NB4 (cell line): Measurements from ENCODE around the gene DLG2.

Experiments used
- DNase-seq: peaks from one replicate; pipeline ENCODE4 v3.0.0; 2010; ENCODE audit warnings: low read depth
- H3K4me3 ChIP-seq: one replicate; pipeline ENCODE4 v1.5.1; 2011; ENCODE audit warnings: mild to moderate bottlenecking, low read depth, low read length, moderate library complexity
- MYC ChIP-seq: IDR thresholded peaks from 2 replicates; pipeline ENCODE4 v1.6.1; 2011; ENCODE audit warnings: low read depth, low read length
- POLR2A ChIP-seq: IDR thresholded peaks from 2 replicates; pipeline ENCODE4 v1.6.1; 2011; ENCODE audit warnings: mild to moderate bottlenecking; ENCODE audit not compliant: insufficient read length; ENCODE audit errors: extremely low read depth
- TF ChIP-seq, protein P1 (sequence below): IDR thresholded peaks from one replicate; pipeline ENCODE4 v1.5.1; 2012; ENCODE audit warnings: low read depth, low read length
- TF ChIP-seq, protein P2 (sequence below): IDR thresholded peaks from 2 replicates; pipeline ENCODE4 v1.6.1; 2011; ENCODE audit warnings: low read depth, low read length

Gene DLG2

DNA sequence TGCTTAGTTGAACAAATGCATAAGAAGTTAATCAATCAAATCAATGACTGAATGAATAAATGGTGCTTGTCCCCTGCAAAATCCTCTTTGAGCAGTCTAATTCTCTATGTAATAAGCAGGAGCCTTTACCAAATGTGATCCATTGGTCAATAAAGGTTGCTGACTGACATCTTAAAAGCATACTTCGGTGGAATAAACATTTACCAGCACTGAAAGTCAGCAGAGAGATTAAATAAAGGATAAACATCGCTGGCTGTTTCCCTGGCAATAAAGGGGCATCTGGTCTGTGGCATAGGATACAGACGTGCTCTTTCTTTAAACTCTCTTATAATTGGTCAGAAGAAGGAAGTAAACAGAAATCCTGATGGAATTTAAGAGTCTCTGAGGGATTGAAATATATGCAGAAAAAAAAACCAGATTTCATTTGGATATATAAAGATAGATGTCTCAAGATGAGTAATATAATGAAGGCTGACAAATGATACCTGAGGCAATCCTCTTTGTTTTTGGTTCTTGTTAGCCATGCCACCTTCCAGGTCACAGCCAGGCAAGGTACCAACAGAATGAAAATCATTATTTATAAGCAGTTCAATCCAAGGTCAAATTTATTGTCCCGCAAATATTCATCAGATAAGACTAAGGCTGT is 1762.6 kb downstream of the DLG2 start:
- no peak for DNase-seq
- TF ChIP-seq MYC (no peak), POLR2A (no peak)
- no peak overlapping the region for H3K4me3 ChIP-seq

DNA sequence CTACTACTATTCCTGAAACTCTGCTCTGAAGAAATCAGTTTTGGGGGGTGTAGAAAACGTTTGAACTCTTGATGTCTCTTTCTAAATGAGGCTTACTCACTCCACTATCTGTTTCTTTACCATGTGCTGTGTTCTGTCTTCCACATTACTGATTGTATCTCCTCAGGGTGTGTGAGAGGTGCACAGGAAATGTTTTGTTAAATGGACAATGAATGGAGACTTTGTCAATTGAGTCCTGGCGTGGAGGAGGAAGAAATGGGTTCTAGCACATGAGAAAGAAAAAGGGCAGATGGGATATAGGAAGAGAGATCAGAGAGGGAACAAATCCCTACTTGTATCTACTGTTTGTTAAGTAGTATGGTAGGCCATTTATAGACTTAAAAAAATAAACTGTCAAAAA is 1763.9 kb downstream of the DLG2 start:
- H3K4me3 ChIP-seq = no peak overlapping the region
- DNase-seq = no peak
- TF ChIP-seq POLR2A = no peak
- TF ChIP-seq, protein P1, sequence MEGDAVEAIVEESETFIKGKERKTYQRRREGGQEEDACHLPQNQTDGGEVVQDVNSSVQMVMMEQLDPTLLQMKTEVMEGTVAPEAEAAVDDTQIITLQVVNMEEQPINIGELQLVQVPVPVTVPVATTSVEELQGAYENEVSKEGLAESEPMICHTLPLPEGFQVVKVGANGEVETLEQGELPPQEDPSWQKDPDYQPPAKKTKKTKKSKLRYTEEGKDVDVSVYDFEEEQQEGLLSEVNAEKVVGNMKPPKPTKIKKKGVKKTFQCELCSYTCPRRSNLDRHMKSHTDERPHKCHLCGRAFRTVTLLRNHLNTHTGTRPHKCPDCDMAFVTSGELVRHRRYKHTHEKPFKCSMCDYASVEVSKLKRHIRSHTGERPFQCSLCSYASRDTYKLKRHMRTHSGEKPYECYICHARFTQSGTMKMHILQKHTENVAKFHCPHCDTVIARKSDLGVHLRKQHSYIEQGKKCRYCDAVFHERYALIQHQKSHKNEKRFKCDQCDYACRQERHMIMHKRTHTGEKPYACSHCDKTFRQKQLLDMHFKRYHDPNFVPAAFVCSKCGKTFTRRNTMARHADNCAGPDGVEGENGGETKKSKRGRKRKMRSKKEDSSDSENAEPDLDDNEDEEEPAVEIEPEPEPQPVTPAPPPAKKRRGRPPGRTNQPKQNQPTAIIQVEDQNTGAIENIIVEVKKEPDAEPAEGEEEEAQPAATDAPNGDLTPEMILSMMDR = no peak
- TF ChIP-seq MYC = no peak
- TF ChIP-seq, protein P2, sequence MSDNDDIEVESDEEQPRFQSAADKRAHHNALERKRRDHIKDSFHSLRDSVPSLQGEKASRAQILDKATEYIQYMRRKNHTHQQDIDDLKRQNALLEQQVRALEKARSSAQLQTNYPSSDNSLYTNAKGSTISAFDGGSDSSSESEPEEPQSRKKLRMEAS = no peak

DNA sequence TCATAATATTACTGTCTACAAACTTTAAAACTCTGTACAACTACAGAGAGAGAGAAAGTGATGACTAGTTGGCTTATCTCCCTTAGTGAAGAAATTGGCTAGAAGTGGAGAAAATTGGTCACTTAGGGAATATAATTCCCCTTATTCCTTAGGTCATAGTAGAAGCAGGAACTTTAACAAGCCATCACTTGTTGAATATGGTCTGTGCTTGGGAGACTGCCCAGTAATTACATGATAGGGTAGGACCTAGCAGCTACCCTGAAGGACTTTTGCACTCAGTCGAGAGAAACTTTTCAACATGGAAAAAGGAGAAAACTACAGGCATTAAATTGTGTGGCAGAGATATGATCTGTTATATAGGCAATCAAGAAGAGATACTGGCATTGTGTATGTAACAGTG is 1764.5 kb downstream of the DLG2 start:
- DNase-seq = no peak
- TF ChIP-seq, protein P1 = no peak
- no peak for TF ChIP-seq POLR2A
- TF ChIP-seq MYC = no peak
- TF ChIP-seq, protein P2 = no peak
- no peak overlapping the region for H3K4me3 ChIP-seq

DNA sequence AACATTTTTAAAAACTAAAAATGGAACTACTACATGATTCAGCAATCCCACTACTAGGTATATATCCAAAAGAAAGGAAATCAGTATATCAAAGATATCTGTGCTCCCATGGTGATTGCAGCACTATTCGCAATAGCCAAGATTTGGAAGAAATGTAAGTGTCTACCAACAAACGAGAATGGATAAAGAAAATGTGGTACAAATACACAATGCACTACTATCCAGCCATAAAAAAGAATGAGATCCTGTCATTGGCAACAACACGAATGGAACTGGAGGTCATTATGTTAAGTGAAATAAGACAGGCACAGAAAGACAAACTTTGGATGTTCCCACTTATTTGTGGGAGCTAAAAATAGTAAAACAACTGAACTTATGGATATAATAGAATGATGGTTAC is 1765.1 kb downstream of the DLG2 start:
- TF ChIP-seq, protein P2 = no peak
- TF ChIP-seq, protein P1 = no peak
- TF ChIP-seq POLR2A (no peak), MYC (no peak)
- no peak for DNase-seq

DNA sequence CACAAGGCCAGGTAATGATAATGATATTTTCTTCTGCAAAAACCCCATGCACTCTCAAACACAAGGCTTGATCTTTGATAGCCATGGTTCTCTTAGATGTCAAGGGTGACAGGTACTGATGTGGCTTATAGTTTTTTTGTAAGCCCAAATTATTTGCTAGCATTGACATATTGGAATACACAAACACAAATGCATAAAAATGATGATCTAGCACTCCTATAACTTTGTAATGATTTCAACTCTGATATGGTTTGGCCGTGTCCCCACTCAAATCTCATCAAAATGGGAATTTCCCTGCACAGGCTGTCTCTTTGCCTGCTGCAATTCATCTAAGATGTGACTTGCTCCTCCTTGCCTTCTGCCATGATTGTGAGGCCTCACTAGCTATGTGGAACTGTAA is 1768.5 kb downstream of the DLG2 start:
- TF ChIP-seq, protein P2 = no peak
- TF ChIP-seq, protein P1 = no peak
- no peak for TF ChIP-seq POLR2A
- TF ChIP-seq MYC = no peak
- no peak for DNase-seq
- H3K4me3 ChIP-seq = no peak overlapping the region

More for the DNA sequence above, 1765.1 kb downstream of the DLG2 start:
- H3K4me3 ChIP-seq = no peak overlapping the region

DNA sequence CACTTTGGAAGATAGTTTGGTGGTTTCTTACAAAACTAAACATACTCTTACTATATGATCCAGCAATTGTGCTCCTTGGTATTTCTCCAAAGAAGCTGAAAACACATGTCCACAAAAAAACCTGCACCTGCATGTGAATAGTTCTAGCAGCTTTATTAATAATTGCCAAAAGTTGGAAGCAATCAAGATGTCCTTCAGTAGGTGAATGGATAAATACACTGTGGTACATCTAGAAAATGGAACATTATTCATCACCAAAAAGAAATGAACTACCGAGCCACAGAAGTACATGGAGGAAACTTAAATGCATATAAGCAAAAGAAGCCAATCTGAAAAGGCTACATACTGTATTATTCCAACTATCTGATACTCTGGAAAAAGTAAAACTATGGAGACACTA is 1771.9 kb downstream of the DLG2 start:
- no peak for DNase-seq
- H3K4me3 ChIP-seq = no peak overlapping the region
- TF ChIP-seq MYC = no peak

DNA sequence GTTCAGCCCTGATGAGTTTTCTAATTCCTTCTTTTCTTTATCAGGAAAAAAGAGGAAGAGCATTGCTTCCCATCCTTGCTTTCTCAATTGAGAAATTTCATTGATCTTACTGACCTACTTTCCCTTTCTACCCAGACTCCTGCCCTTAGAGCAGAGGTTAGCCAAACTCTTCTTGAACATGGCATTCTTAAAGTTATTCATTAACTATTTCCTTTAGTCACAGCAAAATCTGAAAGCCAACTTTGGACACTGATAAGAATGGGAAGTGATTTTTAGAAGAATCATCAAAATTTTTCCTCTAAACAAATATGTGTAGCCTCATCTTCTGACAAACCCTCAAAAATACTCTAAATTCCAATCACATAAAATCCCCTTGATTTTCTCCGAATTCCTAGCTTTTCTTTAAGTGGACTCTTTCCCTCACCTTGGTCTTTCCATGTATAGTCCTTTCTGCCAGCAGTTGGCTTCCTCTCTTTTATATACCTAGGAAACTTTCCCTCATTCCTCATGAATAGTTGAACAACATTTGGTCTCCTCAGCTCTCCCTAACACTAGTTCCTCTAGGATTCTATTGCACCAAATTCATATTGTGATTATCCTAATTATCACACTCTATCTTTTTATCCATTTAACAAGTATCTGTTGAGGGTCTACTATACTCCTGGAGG is 1774.2 kb downstream of the DLG2 start:
- TF ChIP-seq, protein P2 = no peak
- TF ChIP-seq, protein P1 = no peak
- TF ChIP-seq POLR2A (no peak), MYC (no peak)
- DNase-seq = no peak
- H3K4me3 ChIP-seq = no peak overlapping the region
